DMS53 (cell line): ENCODE measurements around the gene SECISBP2.
A peak's percentile ranks its signal among the peaks of the same experiment; 100 is the strongest.

Experiments used
- DNase-seq: peaks from one replicate; lab custom pipeline; 2025; lab: John Stamatoyannopoulos, UW

The SECISBP2 gene

DNA sequence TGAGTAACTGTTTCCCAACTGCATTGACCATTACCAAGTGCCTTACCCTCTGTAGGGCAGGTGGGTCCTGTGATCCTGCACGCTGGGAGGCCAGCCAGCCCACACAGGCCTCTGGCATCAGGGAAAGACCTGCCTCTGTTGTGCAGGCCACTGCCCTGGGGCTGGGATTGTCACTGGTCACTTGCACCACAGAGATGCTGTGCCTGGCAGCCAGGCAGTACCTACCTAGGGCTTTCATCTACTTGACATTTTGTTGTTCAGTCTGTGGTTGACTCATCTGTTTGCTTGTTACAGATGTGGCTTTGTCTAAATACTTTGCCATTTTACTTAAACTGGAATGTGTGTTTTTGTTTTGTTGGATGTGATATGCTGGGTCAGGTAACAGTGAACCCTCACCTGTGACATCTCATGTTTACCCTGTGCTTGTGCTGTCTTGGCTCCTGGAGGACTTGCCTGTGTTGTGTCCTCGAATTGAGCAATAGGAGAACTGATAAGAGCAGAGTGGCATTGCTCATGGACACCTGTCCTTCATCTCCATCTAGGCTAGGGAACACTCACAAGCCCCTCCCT is 32.8 kb downstream of the SECISBP2 start:
- peak; percentile 60 for DNase-seq

DNA sequence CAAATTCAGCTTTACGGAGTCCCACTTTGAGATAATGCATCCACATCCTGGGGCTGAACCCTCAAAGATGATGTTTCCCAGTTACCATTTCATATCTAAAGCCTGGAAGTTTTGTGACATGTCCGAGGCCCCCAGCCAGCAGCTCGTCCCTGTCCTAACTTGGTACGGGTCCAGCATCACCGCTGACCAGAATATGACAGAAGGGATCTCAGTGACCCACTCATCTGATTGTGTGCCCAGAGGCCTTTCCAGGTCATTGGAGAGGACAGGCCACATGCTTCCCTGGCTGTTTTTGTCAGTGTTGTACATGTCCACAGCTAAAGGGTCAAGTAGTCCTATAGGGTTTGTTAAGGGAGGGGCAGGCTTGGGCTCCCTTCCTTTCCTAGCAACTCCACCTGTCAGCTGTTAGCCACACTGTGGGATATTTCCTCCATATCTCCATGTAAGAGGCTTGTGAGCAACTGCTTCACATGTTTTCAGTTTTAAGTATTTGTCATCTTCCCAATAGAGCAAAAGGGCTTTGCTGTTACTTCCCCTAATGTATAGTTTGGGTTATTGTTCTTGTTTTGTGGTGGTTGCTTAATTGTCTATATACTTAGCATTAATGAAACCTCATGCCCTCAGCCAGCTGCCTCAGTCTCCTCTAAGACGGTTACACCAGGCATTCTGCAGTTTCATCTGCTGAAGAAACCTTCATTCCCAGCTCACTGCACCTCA is 33.4 kb downstream of the SECISBP2 start:
- no peak for DNase-seq

DNA sequence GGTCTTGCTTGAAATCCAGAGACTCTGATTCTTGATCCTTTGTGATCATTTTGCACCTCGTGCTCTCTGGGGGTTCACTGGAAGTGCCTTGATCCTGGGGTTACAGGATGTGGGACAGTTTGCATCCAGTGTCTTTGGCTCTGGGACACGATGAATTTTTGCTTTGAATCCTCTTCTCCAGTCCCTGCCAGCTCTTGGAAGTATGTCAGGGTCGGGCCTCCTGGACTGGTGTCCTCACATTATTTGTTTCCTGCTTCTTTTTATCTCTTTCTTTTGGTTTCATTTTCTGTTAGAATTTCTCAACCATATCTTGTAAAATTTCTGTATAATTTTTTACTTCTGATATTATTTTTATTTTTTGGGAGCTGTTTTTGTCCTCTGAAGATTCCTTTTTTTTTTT is 34.2 kb downstream of the SECISBP2 start:
- DNase-seq, result no peak

DNA sequence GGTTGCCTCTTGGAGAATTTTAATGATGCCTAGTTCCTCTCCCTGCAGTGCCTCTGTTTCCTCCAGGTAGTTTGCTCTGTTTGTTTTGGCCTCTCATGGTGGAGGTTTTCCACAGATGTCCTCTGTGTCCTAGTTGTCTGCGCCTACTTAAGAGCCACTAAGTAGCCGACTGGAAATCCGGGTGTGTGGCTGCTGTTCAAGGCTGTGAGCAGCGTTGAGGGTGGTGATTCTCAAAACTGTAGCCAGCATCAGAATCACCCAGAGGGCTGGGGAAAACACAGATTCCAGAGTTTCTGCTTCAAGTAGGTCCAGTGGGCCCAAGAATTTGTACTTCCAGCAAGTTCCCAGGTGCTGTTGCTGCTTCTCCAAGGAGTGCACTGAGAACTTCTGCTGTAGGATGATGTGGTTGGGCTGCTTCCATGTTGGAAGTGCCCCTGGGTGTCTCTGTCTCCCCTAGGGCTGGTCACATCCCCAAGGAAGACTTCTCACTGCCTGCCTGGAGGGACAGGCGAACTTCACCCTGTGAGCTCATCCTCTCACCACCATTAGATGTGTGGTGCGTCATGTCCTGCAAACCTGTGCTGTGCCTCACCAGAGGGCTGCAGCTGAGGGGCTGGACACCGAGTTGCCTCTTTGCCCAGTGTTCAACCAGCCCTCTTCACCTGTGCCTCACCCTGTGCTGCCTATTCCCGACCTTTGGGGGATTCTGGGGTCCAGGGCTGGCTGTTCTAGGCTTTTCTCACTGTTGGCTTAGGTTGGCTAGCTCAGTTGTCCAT is 34.8 kb downstream of the SECISBP2 start:
- no peak for DNase-seq

DNA sequence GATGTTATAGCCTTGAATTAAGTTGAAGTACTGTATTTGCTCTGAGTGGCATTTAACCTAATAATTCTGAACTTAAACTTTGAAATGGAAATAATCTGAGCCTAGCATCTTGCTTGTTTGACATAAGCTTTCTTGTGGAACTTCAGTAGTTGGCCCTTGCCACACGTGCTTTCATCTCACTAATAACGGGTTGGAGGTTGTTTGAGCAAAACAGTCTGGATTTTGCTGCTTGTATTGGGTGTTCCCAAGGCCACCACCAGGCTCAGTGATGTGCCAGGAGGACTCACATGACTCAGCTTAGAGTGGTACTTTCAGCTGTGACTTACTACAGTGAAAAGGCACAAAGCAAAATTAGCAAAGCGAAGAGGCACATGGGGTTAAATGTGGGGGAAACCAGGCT is 35.7 kb downstream of the SECISBP2 start:
- peak; percentile 5 for DNase-seq

DNA sequence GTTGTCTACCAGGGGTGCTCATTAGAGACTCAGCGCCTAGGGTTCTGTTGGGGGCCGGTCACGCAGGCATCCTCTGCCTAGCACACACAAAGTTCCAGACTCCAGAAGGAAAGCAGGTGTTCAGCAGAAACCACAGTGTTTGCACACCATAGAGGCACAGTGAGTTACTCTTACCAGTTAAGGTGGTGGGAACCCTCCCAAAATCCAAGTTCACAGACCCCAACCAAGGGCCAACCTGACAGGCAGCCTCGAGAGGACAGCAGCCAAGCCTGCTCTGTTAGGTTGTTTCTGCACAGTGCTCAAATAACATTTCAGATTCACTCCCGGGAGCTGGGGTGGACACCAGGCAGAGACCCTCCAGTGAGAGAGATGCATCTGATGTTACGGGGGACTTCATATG is 36.2 kb downstream of the SECISBP2 start:
- no peak for DNase-seq

DNA sequence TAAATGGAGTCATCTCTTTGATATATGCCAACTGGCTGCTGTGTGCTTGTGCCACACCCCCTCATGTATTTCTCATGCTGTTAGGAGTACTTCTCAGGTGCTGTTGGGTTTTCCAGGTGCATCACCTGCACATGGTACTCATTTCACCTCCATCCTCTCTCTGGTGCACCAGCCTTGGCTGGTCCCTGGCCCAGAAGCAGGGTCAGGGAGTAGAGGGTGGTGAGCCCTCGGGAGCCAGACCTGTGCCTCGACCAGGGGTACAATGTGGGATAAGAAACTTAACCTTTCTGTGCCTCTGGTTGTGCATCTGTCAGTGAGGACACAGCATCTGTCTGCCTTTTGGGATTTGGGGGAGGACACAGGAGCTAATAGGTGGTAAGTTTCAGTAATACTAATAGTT is 38.5 kb downstream of the SECISBP2 start:
- DNase-seq, result no peak

DNA sequence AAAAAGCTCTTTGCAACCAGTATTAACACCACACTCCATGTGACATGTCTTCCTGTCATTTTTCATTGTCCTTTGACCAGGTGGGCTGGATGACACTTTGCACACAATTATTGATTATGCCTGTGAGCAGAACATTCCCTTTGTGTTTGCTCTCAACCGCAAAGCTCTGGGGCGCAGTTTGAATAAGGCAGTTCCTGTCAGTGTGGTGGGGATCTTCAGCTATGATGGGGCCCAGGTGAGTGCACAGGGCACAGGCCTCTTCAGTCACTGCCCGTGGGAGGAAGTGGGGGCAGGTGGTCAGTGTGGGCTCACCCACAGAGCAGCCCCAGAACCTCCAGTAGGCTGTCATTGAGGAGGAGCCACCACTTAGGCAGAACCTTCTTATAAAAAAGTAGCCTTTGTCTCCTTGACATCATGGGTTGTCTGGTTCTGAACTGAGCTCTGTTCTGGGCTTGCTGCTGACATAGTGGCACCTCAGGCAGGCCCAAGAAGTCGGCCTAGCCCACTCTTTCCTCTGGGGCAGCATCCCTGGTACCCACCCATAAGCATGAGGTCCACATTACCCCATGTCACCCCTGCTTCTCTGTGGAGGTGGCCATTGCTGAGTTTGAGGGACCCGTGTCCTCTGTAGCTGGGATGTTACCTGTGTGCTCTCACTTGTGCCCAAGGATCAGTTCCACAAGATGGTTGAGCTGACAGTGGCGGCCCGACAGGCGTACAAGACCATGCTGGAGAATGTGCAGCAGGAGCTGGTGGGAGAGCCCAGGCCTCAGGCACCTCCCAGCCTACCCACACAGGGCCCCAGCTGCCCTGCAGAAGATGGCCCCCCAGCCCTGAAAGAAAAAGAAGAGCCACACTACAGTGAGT is 39.3 kb downstream of the SECISBP2 start:
- DNase-seq, result no peak

DNA sequence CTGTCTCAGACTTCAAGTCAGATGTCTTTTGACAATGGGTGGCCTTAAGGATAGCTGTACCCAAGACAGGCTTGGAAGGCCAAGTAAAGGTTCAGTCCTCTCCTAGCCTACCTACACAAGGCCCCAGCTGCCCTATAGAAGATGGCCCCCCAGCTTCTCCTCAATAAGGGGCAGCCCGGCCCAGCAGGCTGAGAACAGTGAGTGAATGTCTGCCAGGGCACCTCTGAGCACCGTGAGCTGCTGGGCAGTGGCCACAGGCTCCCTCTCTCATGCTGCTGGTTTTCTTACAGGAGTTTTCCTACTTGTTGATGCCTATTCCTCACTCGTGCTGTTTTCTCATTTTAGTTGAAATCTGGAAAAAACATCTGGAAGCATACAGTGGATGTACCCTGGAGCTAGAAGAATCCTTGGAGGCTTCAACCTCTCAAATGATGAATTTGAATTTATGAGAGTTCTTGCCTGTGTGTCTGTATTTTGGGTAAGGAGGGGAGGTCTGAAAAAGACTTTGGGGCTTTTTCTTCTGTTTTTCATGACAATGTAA is 40.1 kb downstream of the SECISBP2 start:
- no peak for DNase-seq

DNA sequence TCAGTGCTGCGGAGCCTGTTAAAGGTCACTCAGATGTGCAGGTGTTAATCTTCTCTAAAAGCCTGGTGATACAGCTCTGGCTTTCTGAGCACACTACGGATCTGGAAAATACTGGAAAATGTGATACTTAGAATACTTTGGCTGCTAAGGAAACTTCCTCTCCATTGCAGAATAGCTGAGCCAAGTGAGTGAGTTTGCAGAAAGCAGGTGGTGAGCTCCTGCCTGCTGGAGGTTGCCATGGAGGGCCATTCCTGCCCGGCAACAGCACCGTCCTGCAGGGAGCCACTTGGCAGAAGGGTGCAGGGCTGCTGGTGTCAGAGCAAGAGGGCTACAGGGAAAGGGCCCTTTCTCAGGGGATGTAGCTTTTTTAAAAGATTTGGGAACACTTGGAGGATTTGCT is 40.7 kb downstream of the SECISBP2 start:
- peak; percentile 75 for DNase-seq

DNA sequence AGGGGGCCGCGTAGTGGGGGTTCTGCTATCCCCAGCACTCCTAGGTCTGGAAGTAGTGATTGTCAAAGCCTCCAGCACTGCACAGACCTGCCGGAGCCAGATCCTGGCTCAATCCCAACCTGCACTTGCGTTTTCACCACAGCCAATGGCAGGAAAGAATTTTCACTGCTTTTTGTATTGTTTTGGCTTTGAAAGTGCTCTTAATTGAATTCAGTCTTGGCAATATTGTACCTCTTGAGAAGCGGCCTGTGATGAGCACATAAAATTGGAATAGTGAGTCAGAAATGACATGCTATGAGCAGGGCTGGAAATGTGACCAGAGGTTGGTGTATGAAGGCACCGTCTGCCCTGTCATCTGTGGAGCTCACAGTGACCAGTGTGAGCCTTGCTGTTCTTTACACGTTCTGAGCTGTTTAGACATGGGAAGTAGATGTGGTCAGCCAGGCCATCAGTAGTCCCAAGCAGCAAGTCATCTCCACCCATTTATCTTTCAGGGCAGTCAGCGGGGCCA is 41.5 kb downstream of the SECISBP2 start:
- DNase-seq, result peak; percentile 33

DNA sequence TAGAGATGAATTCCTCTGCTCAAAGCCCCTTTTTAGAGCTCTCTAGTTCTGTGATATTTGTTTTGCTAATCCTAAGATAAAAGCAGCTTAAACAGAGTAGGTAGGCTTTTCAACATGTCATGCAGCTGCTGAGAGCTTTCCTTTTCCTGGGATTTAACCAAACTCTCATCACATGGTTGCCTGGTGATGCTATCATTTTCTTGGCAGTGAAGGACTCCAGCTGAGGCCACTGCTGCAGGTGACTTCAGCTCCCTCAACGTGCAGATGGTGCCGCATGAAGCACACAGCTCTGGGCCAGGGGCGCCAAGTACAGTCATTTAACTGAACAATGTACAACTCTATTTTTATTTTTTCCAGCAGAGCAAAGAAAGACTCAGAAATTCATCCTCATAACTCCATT is 42.2 kb downstream of the SECISBP2 start:
- peak; percentile 76 for DNase-seq

DNA sequence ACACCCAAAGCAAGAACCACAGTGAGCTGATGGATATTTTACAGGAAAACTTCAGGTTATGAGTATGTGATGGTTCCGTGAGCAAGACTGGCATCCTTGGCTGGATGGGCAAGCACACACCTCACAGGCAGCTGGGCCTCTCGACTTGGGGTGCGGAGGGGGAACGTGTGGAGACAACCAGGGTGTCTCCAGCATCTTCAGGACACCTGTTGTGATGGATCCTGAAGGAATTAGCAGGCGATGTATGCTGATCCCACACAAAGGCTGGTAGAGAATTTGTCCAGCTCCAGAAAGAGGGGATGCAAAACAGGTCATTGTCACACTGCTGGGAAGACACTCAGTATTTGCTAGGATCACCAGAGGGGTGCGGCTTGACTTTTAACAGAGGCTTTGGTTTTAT is 42.7 kb downstream of the SECISBP2 start:
- no peak for DNase-seq

DNA sequence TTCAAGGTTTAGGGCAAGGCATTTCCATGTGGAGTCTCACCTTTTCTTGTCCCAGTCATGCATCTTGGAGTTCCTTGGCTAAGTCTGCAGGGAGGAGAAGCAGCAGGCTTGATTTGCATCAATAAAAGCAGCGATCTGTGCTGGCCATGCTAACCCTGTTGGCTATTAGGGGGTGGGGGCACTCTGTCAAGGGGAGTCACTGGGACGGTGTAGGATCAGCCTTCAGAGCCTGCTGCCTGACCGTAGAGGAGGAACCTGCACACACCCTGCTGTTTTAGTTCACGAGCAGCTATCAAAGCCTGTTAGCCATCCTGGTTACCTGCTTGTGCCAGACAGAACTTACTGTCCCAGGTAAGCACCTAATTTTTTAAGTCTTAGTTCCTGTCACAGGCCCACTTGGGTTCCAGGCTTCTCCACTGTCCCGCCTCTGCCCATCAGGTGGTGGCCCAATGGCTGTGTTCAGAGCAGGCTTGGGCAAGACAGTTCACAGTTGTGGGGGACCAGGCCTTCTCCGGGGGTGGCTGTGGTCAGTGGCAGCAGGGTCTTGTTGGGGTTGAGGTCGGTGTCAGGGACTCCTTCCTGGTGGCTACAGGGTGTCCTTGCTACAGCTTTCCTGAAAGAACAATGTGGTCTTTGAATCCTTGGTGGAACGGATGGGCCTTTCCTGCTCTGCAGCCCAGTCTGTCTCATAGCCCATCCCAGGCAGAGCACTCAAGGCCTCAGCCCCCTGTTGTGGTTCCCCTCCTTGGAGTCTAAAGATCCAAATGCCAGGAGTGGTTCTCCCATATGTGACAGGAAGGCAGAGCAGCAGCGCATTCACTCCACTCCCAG is 43.7 kb downstream of the SECISBP2 start:
- DNase-seq, result no peak

DNA sequence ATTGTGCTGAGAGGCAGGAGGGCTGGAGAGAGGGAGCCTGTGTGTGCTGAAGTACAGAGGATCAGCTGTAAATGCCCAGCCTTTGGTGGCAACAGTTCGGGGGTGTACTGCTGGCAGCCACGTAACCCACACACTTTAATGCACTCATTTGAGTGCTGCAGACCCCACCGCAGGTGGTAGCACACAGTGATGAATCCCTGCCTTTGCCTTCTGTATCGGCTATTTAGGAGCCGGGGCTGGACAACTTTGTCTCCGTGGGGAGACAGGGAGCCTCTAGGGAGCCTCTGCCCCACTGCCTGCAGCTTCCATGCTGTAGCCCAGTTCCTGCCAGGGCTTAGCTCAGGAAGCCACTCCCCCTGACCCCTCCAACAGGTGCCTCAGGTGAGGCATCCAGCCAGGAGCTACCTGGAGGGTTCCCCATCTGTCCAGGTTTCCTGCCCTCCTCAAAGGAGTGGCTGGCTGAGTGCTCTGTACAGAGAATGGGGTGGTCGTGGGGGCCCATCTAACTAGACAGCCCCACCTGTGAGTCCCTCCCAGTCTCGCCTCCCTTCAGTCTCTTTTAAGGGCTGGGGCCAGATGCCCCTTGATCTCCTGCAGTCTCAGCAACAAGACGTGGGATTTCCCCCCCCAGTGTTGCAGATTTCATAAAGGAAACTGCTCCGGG is 44.5 kb downstream of the SECISBP2 start:
- DNase-seq, result no peak

DNA sequence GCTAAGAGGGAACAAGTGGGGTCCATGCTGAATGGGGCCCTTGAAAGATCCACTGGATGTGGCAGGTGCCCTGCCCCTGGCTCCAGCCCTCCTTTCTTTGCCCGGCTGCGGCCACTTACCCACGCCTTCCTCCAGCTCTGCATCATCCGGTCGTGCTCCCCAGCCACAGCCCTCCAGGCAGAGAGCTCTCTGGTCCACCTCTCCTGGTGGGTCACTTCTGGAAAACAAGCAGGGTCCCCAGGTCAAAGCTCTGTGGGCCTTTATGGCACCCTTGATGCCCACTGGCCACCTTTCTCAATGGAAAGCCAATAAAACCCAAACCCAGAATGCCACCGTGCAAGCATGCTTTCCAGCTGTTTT is 45.0 kb downstream of the SECISBP2 start:
- no peak for DNase-seq

DNA sequence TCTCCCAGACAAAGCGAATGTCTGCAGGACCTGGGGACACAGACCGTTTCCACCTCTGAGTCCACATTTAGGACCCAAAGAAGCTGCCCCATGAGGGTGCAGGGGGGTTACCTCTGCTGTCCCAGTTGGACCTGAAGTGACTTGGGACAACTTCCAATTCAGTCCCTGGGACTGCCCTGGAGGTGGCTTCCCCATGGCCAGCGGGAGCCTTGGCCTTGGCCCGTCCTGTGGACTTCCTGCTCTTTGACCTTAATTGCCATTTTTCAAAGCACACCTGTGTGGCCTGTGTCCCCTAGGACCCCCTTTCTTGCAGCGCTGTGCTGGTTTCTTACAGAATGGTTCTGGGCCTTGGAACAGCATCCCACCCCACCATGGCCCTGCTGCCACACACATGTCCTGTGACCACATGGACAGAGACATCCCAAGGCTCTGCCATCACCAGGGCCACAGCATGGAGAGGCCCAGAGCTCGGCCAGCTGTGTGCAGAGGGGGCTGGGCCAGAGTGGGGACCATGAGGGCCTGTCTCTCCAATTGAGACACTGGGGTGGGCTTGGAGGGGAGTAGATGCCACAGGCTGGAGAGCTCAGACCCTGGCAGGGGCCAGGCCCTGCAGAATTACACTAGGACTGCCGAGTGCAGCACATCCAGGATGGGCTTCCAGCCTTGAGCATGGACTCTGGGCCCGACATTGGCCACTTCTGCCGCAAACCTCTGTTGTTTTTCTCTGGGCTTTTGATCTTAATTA is 45.8 kb downstream of the SECISBP2 start:
- no peak for DNase-seq

DNA sequence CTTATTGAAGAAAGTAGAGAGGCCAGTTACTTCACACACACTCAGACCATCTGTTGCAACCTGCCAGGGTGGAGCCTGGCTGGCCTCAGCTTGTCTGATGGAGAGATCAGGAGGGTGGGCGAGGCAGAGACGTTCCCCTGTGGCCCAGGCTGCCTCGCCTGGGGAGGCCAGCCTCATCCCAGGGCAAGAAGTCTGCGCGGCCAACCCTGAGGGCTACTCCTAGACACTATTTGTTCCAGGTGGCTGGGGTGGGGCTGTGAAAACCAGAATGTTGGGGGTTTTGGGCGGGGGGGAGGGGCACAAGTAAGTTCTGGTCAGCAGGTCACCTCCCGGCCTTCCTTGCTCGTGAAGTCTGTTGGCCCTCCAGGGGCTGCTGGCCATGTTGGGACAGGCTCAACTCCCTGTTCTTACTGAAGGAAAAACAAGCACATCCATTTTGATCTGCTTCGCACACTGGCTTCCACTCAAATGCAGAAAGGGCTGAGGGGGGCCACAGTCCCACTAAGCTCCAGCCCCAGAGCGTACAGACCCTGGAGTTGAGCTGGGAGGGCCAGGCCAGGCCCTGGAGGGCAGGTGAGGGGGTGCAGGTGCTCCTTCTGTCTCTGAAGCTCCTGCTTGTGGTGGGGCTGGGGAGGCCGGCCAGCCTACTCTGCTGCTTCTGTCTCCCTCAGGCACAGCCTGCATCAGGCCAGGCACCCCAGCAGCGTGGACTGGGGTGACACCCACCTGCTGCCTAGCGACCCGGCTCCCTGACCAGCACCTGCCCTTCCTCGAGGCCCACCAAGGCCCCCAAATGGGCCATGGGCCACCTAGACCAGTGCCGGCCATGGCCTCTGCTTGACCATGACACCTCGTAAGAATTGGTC is 46.6 kb downstream of the SECISBP2 start:
- no peak for DNase-seq

DNA sequence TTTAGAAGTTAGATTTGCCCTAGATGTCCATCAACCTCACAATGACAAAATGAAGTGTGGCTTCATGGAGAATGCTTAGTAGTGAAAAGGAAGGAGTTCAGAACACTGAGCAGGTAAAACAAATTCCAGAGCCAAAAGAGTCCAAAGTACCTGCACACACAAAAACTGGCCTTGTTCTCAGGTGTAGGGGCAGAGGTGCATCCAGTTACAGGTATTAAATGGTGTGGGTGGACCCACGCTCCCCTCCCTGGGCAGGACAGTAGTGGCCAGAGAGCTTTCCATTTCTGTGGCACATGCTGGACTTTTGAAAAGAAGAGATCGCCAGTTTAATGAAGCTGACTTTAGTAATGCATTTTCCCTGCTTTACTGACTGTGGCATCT is 47.2 kb downstream of the SECISBP2 start:
- no peak for DNase-seq
